Measurements from ENCODE around the gene SEC24D. TPM values are rescaled to one million over a fixed set of nuclear protein-coding genes. Genes with fewer than 3 reads are reported as not detected.

Gene SEC24D
- total RNA-seq, 1 experiment from 2014 or later: 35.8 TPM

- peaks cover 25% of the 10 kb centered on the region for H3K4me1 ChIP-seq (ENCODE audit: insufficient read depth, low read length, poor library complexity, severe bottlenecking)
- no peaks in the 10 kb centered on the region for H3K9me3 ChIP-seq (ENCODE audit: low read depth, low read length, poor library complexity, severe bottlenecking)
- POLR2A ChIA-PET (ENCODE audit: low non-redundant PET): interaction anchor here (0.6 kb wide), 1 partner anchor 66 kb away, joined by 3 read pairs; no protein-coding TSS in a partner anchor
- H3K27me3 ChIP-seq (replicated peaks; ENCODE audit: insufficient read depth, low read depth, low read length, poor library complexity): no peaks in the 10 kb centered on the region
- peak overlapping the region; percentile 97 for H3K27ac ChIP-seq (ENCODE audit: low read depth, low read length, poor library complexity, severe bottlenecking)
- intact Hi-C loops (cut with micrococcal nuclease; ENCODE audit: unreplicated experiment): no loop called here
- CTCF ChIA-PET: no interaction called here
- no peak for TF ChIP-seq CTCF (conservative IDR thresholded peaks at IDR 0.05; ENCODE audit: low read depth, low read length)
- no peak for TF ChIP-seq EZH2 (IDR thresholded peaks at IDR 0.05; ENCODE audit: borderline replicate concordance, low read depth, low read length, poor library complexity, severe bottlenecking)
- no peak overlapping the region for H3K4me3 ChIP-seq (ENCODE audit: low read depth, low read length, poor library complexity, severe bottlenecking)
- H3K36me3 ChIP-seq (ENCODE audit: insufficient read depth, low read length, poor library complexity, severe bottlenecking): peaks cover 40% of the 10 kb centered on the region
- BruUV-seq (replicated peaks): TSS peak; percentile 99
- DNase-seq (ENCODE audit: low spot score): peak; percentile 87
These were observed 24.7 kb downstream of the SEC24D start for GRCh38 chr4:118810991-118811764.

DNA sequence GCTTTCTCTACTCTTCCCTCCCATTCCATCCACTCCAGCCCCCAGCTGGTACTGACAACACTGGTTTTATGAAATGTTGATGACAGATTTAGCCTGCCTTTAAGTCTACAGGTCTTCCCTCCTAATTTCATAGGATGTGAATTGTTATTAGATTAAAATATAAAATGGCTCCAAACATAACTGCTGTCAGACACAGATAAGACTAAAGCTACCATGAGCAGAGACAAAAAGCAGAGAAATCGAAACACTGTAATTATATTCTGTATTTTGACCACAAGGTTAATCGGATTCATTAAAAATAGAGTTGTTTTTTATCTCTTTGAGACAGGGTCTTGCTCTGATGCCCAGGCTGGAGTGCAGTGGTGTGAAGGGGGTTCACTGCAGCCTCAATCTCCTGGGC, 28.3 kb downstream of the SEC24D start:
- intact Hi-C loops (cut with micrococcal nuclease; ENCODE audit: unreplicated experiment): no loop called here
- CTCF ChIA-PET: no interaction called here
- Histone ChIP-seq H3K4me3 (ENCODE audit: low read depth, low read length, poor library complexity, severe bottlenecking) (no peak overlapping the region), H3K4me1 (ENCODE audit: insufficient read depth, low read length, poor library complexity, severe bottlenecking) (peaks cover 25% of the 10 kb centered on the region), H3K36me3 (ENCODE audit: insufficient read depth, low read length, poor library complexity, severe bottlenecking) (peaks cover 12% of the 10 kb centered on the region), H3K27ac (ENCODE audit: low read depth, low read length, poor library complexity, severe bottlenecking) (no peak overlapping the region), H3K9me3 (ENCODE audit: low read depth, low read length, poor library complexity, severe bottlenecking) (no peaks in the 10 kb centered on the region), H3K27me3 (replicated peaks; ENCODE audit: insufficient read depth, low read depth, low read length, poor library complexity) (no peaks in the 10 kb centered on the region)
- no peak for TF ChIP-seq CTCF (conservative IDR thresholded peaks at IDR 0.05; ENCODE audit: low read depth, low read length)
- no peak for DNase-seq (ENCODE audit: low spot score)
- POLR2A ChIA-PET (ENCODE audit: low non-redundant PET): no interaction called here
- no TSS peak for BruUV-seq (replicated peaks)

- H3K36me3 ChIP-seq (ENCODE audit: insufficient read depth, low read length, poor library complexity, severe bottlenecking): peaks cover 5% of the 10 kb centered on the region
- CTCF ChIA-PET: no interaction called here
- no peak overlapping the region for H3K27ac ChIP-seq (ENCODE audit: low read depth, low read length, poor library complexity, severe bottlenecking)
- intact Hi-C loops (cut with micrococcal nuclease; ENCODE audit: unreplicated experiment): no loop called here
- H3K9me3 ChIP-seq (ENCODE audit: low read depth, low read length, poor library complexity, severe bottlenecking): no peaks in the 10 kb centered on the region
- DNase-seq (ENCODE audit: low spot score): no peak
- H3K4me3 ChIP-seq (ENCODE audit: low read depth, low read length, poor library complexity, severe bottlenecking): no peak overlapping the region
- TF ChIP-seq CTCF (conservative IDR thresholded peaks at IDR 0.05; ENCODE audit: low read depth, low read length) (no peak), EZH2 (IDR thresholded peaks at IDR 0.05; ENCODE audit: borderline replicate concordance, low read depth, low read length, poor library complexity, severe bottlenecking) (no peak)
- BruUV-seq (replicated peaks): no TSS peak
- no peaks in the 10 kb centered on the region for H3K4me1 ChIP-seq (ENCODE audit: insufficient read depth, low read length, poor library complexity, severe bottlenecking)
- POLR2A ChIA-PET (ENCODE audit: low non-redundant PET): no interaction called here
- no peaks in the 10 kb centered on the region for H3K27me3 ChIP-seq (replicated peaks; ENCODE audit: insufficient read depth, low read depth, low read length, poor library complexity)
These were observed 32.7 kb downstream of the SEC24D start for GRCh38 chr4:118803253-118803652.

Measured in A673 (cell line).